Caco-2 (cell line): Measurements from ENCODE around the gene DSCAM. TPM values are rescaled to one million over a fixed set of nuclear protein-coding genes. Genes with fewer than 3 reads are reported as not detected.

Source experiments
- BruUV-seq: library from RNA; stranded (reverse); fragments of 400-500 nt; replicated peaks from 2 replicates; lab custom pipeline; 2021; lab: Mats Ljungman, UMichigan
- CTCF ChIA-PET: fragments of 300-600 bp; sonication (Branson Sonifier 250); formaldehyde crosslinking; loops from one replicate; lab custom pipeline; 2022; ENCODE audit warnings: antibody characterized with exemption; lab: Charles Lee
- POLR2A ChIA-PET: fragments of 300-600 bp; sonication (Branson Sonifier 250); formaldehyde crosslinking; loops from one replicate; lab custom pipeline; 2022; ENCODE audit warnings: antibody characterized with exemption; lab: Charles Lee
- DNase-seq, 2 experiments: peaks; one replicate each; pipeline versions ENCODE4 v3.0.0 to v3.0.0-alpha.2; 2020 to 2022
- H3K27me3 ChIP-seq: replicated peaks from 2 replicates; pipeline ENCODE4 v1.6.0; 2011; ENCODE audit warnings: low read length; ENCODE audit not compliant: control insufficient read depth, insufficient read depth
- H3K36me3 ChIP-seq: 2 replicates; pipeline ENCODE4 v1.5.1; 2011; ENCODE audit warnings: low read length; ENCODE audit not compliant: control insufficient read depth, insufficient read depth
- H3K4me1 ChIP-seq: fragments of 250-450 bp; sonication (Bioruptor Pico); 2 replicates; pipeline ENCODE4 v1.5.1; 2020; ENCODE audit warnings: mild to moderate bottlenecking
- H3K4me3 ChIP-seq: 2 replicates; pipeline ENCODE4 v1.5.1; 2011; ENCODE audit warnings: low read depth, mild to moderate bottlenecking, control low read depth, low read length
- H3K9me3 ChIP-seq: fragments of 250-450 bp; sonication (Bioruptor Pico); 2 replicates; pipeline ENCODE4 v1.5.1; 2020; ENCODE audit warnings: mild to moderate bottlenecking, moderate library complexity
- H3K27ac Mint-ChIP-seq: one replicate; pipeline ENCODE4 v1.8.0; 2022; ENCODE audit warnings: mixed read lengths; ENCODE audit not compliant: unreplicated experiment
- H3K27me3 Mint-ChIP-seq: one replicate; pipeline ENCODE4 v1.8.0; 2022; ENCODE audit warnings: mixed read lengths; ENCODE audit not compliant: insufficient read depth, unreplicated experiment
- H3K36me3 Mint-ChIP-seq: one replicate; pipeline ENCODE4 v1.8.0; 2022; ENCODE audit warnings: mild to moderate bottlenecking, mixed read lengths; ENCODE audit not compliant: insufficient read depth, unreplicated experiment
- H3K4me1 Mint-ChIP-seq: one replicate; pipeline ENCODE4 v1.8.0; 2022; ENCODE audit warnings: low read depth, mixed read lengths; ENCODE audit not compliant: unreplicated experiment
- H3K4me3 Mint-ChIP-seq: one replicate; pipeline ENCODE4 v1.8.0; 2022; ENCODE audit warnings: mild to moderate bottlenecking, moderate library complexity, mixed read lengths; ENCODE audit not compliant: unreplicated experiment
- H3K9me3 Mint-ChIP-seq: one replicate; pipeline ENCODE4 v1.8.0; 2022; ENCODE audit warnings: mixed read lengths; ENCODE audit not compliant: unreplicated experiment
- intact Hi-C: fragments of 100-400 bp; cut with micrococcal nuclease; formaldehyde crosslinking; loops from one replicate; pipeline ENCODE4 v1.10.0; 2022; ENCODE audit not compliant: unreplicated experiment
- total RNA-seq: library from RNA; stranded (reverse); gene quantifications from 2 replicates; pipeline ENCODE4 v1.2.3, GENCODE V29; 2022
- TF ChIP-seq, protein P1 (sequence below), 2 experiments: fragments of 200-600 bp in 1 of 2; IDR thresholded peaks; 1 replicate in 1 of 2; 2 replicates in 1 of 2; pipeline versions ENCODE4 v1.5.1 to v1.8.0; 2011 to 2022; ENCODE audit warnings: antibody characterized with exemption in 1 of 2, control low read depth in 1 of 2, inconsistent platforms in 1 of 2, low read depth in 1 of 2, low read length in 1 of 2, mild to moderate bottlenecking in 1 of 2, moderate library complexity in 1 of 2; ENCODE audit not compliant: insufficient read depth in 1 of 2, severe bottlenecking in 1 of 2, unreplicated experiment in 1 of 2

Gene DSCAM
- total RNA-seq, 1 experiment from 2014 or later = not detected

DNA sequence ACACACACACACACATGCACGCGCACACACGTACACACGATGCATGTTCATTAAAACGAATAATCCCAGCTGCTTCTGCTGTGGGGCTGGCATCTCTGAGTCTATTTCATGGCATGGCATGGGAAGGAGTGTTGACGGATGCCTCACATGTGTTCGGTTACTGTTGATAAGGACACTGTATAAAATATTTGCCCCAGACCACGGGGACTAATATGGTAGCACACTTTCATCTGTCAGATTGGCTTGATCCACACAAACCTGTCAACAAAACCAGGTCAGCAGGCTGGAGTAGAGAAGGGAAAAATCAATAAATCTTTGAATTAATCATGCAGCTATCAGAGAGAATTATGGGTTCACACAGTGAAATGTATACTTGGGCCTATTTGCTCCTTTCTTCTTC is 171.9 kb downstream of the DSCAM start:
- no TSS peak for BruUV-seq
- Histone ChIP-seq H3K4me3 (no peak overlapping the region), H3K27me3 (no peaks in the 10 kb centered on the region), H3K9me3 (no peaks in the 10 kb centered on the region), H3K4me1 (no peaks in the 10 kb centered on the region), H3K36me3 (no peaks in the 10 kb centered on the region)
- no peak overlapping the region for H3K27ac Mint-ChIP-seq
- no peak overlapping the region for H3K4me3 Mint-ChIP-seq
- no peaks in the 10 kb centered on the region for H3K36me3 Mint-ChIP-seq
- TF ChIP-seq, protein P1, sequence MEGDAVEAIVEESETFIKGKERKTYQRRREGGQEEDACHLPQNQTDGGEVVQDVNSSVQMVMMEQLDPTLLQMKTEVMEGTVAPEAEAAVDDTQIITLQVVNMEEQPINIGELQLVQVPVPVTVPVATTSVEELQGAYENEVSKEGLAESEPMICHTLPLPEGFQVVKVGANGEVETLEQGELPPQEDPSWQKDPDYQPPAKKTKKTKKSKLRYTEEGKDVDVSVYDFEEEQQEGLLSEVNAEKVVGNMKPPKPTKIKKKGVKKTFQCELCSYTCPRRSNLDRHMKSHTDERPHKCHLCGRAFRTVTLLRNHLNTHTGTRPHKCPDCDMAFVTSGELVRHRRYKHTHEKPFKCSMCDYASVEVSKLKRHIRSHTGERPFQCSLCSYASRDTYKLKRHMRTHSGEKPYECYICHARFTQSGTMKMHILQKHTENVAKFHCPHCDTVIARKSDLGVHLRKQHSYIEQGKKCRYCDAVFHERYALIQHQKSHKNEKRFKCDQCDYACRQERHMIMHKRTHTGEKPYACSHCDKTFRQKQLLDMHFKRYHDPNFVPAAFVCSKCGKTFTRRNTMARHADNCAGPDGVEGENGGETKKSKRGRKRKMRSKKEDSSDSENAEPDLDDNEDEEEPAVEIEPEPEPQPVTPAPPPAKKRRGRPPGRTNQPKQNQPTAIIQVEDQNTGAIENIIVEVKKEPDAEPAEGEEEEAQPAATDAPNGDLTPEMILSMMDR (IDR thresholded peaks at IDR 0.05; ENCODE audit: insufficient read depth in 1 of 2, low read depth in 1 of 2, low read length in 1 of 2, severe bottlenecking in 1 of 2, unreplicated experiment in 1 of 2) = no peak
- no peaks in the 10 kb centered on the region for H3K9me3 Mint-ChIP-seq
- CTCF ChIA-PET = no interaction called here
- no peaks in the 10 kb centered on the region for H3K4me1 Mint-ChIP-seq
- no peak for DNase-seq
- POLR2A ChIA-PET = no interaction called here
- peaks cover 3% of the 10 kb centered on the region for H3K27me3 Mint-ChIP-seq
- intact Hi-C loops = no loop called here

DNA sequence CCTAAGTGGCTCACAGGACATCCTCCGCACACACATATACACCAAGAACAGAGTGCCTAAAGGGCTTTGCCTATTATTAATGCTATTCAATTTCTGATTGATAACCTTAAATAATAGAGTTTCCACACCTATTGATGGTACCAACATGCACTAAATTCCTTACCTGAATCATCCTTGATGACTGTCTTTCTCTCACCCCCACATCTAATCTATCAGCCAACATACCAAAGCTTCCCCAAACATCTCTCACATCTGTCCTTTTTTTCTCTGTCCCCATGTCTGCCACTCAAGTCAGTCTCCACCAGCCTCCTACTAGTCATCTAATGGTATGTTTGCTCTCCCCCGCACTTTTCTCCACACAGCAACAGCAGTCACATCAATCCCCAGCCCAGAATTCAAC is 174.4 kb downstream of the DSCAM start:
- Mint-ChIP-seq H3K36me3 (no peaks in the 10 kb centered on the region), H3K27me3 (peaks cover 3% of the 10 kb centered on the region), H3K4me1 (no peaks in the 10 kb centered on the region), H3K9me3 (no peaks in the 10 kb centered on the region), H3K4me3 (no peak overlapping the region), H3K27ac (no peak overlapping the region)
- intact Hi-C loops = no loop called here
- CTCF ChIA-PET = no interaction called here
- no peaks in the 10 kb centered on the region for H3K36me3 ChIP-seq
- TF ChIP-seq, protein P1 (IDR thresholded peaks at IDR 0.05; ENCODE audit: insufficient read depth in 1 of 2, low read depth in 1 of 2, low read length in 1 of 2, severe bottlenecking in 1 of 2, unreplicated experiment in 1 of 2) = no peak
- H3K4me3 ChIP-seq = no peak overlapping the region
- H3K9me3 ChIP-seq = no peaks in the 10 kb centered on the region
- no peaks in the 10 kb centered on the region for H3K27me3 ChIP-seq
- no peak for DNase-seq
- no TSS peak for BruUV-seq
- POLR2A ChIA-PET = no interaction called here
- no peaks in the 10 kb centered on the region for H3K4me1 ChIP-seq

DNA sequence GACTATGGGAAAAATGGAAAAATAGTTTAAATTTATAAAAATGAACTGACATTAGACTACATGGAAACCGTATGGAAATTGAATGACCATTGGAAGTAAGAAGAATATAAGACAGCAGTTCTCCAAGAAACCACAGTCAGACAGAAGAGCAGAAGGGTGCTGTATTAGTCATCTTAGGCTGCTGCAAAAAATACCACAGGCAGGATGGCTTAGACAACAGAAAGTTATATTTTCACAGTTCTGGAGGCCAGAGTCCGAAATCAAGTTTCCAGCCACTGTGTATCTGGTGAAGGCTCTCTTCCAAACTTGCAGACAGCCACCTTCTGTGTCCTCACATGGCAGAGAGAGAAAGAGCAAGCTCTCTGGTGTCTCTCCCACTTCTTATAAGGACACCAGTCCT is 175.2 kb downstream of the DSCAM start:
- no peak overlapping the region for H3K4me3 Mint-ChIP-seq
- CTCF ChIA-PET = no interaction called here
- no peaks in the 10 kb centered on the region for H3K4me1 ChIP-seq
- H3K9me3 Mint-ChIP-seq = no peaks in the 10 kb centered on the region
- H3K27me3 Mint-ChIP-seq = no peaks in the 10 kb centered on the region
- POLR2A ChIA-PET = no interaction called here
- H3K4me1 Mint-ChIP-seq = no peaks in the 10 kb centered on the region
- no peak for DNase-seq
- H3K9me3 ChIP-seq = no peaks in the 10 kb centered on the region
- TF ChIP-seq, protein P1 (IDR thresholded peaks at IDR 0.05; ENCODE audit: insufficient read depth in 1 of 2, low read depth in 1 of 2, low read length in 1 of 2, severe bottlenecking in 1 of 2, unreplicated experiment in 1 of 2) = no peak
- H3K27ac Mint-ChIP-seq = no peak overlapping the region
- intact Hi-C loops = no loop called here
- no peak overlapping the region for H3K4me3 ChIP-seq
- no TSS peak for BruUV-seq
- H3K36me3 Mint-ChIP-seq = no peaks in the 10 kb centered on the region
- no peaks in the 10 kb centered on the region for H3K27me3 ChIP-seq
- H3K36me3 ChIP-seq = no peaks in the 10 kb centered on the region
